ENCODE data around the gene FOXP1.

FOXP1 gene

GRCh38 chr3:71206305-71207165 lies 377.0 kb downstream of the FOXP1 start:
- Histone ChIP-seq H3K9ac (ENCODE audit: low read length) (no peak overlapping the region), H3K36me3 (ENCODE audit: control insufficient read depth, insufficient read depth, low read length, severe bottlenecking) (no peaks in the 10 kb centered on the region), H3K27me3 (replicated peaks; ENCODE audit: control insufficient read depth, insufficient read depth, low read length) (no peaks in the 10 kb centered on the region), H3K4me3 (ENCODE audit: low read length) (no peak overlapping the region), H3K4me1 (ENCODE audit: control insufficient read depth, insufficient read depth, low read length) (peaks cover 21% of the 10 kb centered on the region), H3K9me3 (ENCODE audit: control insufficient read depth, low read length) (no peaks in the 10 kb centered on the region)
- DNase-seq (ENCODE audit: low read depth): no peak

DNA sequence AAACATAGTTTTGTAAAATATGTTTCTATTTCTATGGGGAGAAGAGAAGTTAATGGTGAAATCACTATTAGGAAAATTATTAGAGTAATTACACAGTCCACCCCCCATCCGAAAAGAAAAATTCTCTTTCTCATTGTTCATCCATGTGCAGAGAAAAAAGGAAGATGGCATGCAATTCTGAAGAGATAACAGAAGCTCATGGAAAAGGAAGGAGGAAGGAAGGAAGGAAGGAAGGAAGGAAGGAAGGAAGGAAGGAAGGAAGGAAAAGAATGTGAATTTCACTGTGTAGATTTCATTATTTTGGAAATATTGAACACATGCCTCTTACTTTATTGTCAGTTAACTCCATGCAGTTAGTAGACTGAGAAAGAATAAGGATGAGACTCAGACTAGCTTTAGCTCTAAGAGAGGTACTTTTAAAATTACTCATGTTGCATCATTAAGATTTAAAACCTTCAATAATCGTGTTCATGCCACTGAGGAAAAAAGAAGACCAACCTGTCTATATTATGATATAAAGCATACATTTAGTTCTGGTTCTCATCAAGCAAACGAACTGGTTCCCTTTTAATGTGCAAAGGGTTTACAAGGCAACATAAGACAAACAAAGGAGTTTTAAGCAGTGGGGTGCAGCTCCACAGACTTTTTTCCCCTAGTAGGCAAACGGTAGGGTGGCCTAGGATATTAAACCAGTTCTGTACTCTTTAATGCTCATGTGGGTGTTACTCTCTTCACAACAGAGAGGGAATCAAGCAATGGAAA lies 379.6 kb downstream of the FOXP1 start:
- DNase-seq (ENCODE audit: low read depth): no peak
- Histone ChIP-seq H3K9ac (ENCODE audit: low read length) (no peak overlapping the region), H3K9me3 (ENCODE audit: control insufficient read depth, low read length) (no peaks in the 10 kb centered on the region), H3K36me3 (ENCODE audit: control insufficient read depth, insufficient read depth, low read length, severe bottlenecking) (no peaks in the 10 kb centered on the region), H3K4me1 (ENCODE audit: control insufficient read depth, insufficient read depth, low read length) (peaks cover 3% of the 10 kb centered on the region), H3K4me3 (ENCODE audit: low read length) (no peak overlapping the region), H3K27me3 (replicated peaks; ENCODE audit: control insufficient read depth, insufficient read depth, low read length) (no peaks in the 10 kb centered on the region)

DNA sequence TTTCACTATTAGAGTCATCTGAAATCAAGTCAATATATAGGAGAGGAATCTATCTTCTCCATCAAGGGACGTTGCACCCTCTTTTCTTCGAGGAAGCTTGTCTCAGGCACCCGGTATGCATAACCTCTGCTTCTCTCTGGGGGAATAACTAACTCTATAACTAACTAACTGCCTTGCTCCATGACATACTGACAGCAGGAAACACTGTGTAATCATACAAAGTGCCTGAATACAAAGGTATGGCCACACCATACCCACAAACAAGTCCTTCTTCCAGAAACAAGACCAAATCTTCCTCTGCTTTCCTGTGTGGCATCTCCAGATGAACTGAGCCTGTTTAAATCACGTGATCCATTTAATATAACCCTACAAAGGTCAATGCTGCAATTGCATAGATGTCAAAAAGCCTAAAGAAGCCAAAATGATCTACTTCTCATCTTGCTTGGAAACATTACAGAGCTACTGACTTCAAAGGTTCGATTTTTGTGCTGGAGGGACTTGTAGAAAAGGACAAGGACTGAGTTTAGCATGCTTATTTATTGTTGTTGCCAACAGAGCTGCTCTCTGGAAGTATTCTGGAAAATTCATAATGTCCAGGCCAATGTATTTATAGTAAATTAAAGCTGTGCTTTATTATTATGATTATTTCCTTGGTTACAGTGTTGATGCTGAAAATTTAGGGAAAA lies 380.5 kb downstream of the FOXP1 start:
- peaks cover 3% of the 10 kb centered on the region for H3K4me1 ChIP-seq (ENCODE audit: control insufficient read depth, insufficient read depth, low read length)
- H3K36me3 ChIP-seq (ENCODE audit: control insufficient read depth, insufficient read depth, low read length, severe bottlenecking): no peaks in the 10 kb centered on the region
- H3K4me3 ChIP-seq (ENCODE audit: low read length): no peak overlapping the region
- no peak overlapping the region for H3K9ac ChIP-seq (ENCODE audit: low read length)
- no peak for DNase-seq (ENCODE audit: low read depth)
- no peaks in the 10 kb centered on the region for H3K9me3 ChIP-seq (ENCODE audit: control insufficient read depth, low read length)
- H3K27me3 ChIP-seq (replicated peaks; ENCODE audit: control insufficient read depth, insufficient read depth, low read length): no peaks in the 10 kb centered on the region

- peak; percentile 78 for DNase-seq (ENCODE audit: low read depth)
- peaks cover 3% of the 10 kb centered on the region for H3K4me1 ChIP-seq (ENCODE audit: control insufficient read depth, insufficient read depth, low read length)
These were observed 381.6 kb downstream of the FOXP1 start for GRCh38 chr3:71201939-71202338.

GRCh38 chr3:71197841-71198565 lies 385.5 kb downstream of the FOXP1 start:
- Histone ChIP-seq H3K36me3 (ENCODE audit: control insufficient read depth, insufficient read depth, low read length, severe bottlenecking) (no peaks in the 10 kb centered on the region), H3K4me3 (ENCODE audit: low read length) (no peak overlapping the region), H3K9ac (ENCODE audit: low read length) (no peak overlapping the region), H3K4me1 (ENCODE audit: control insufficient read depth, insufficient read depth, low read length) (peaks cover 3% of the 10 kb centered on the region), H3K27me3 (replicated peaks; ENCODE audit: control insufficient read depth, insufficient read depth, low read length) (no peaks in the 10 kb centered on the region), H3K9me3 (ENCODE audit: control insufficient read depth, low read length) (no peaks in the 10 kb centered on the region)
- no peak for DNase-seq (ENCODE audit: low read depth)

More at GRCh38 chr3:71201939-71202338, 381.6 kb downstream of the FOXP1 start:
- H3K27me3 ChIP-seq (replicated peaks; ENCODE audit: control insufficient read depth, insufficient read depth, low read length): no peaks in the 10 kb centered on the region
- H3K9me3 ChIP-seq (ENCODE audit: control insufficient read depth, low read length): no peaks in the 10 kb centered on the region
- no peaks in the 10 kb centered on the region for H3K36me3 ChIP-seq (ENCODE audit: control insufficient read depth, insufficient read depth, low read length, severe bottlenecking)
- H3K4me3 ChIP-seq (ENCODE audit: low read length): no peak overlapping the region
- no peak overlapping the region for H3K9ac ChIP-seq (ENCODE audit: low read length)

- Histone ChIP-seq H3K4me3 (ENCODE audit: low read length) (no peak overlapping the region), H3K9ac (ENCODE audit: low read length) (no peak overlapping the region), H3K4me1 (ENCODE audit: control insufficient read depth, insufficient read depth, low read length) (no peaks in the 10 kb centered on the region), H3K36me3 (ENCODE audit: control insufficient read depth, insufficient read depth, low read length, severe bottlenecking) (no peaks in the 10 kb centered on the region), H3K9me3 (ENCODE audit: control insufficient read depth, low read length) (no peaks in the 10 kb centered on the region), H3K27me3 (replicated peaks; ENCODE audit: control insufficient read depth, insufficient read depth, low read length) (no peaks in the 10 kb centered on the region)
- DNase-seq (ENCODE audit: low read depth): peak; percentile 82
These were observed 388.0 kb downstream of the FOXP1 start for GRCh38 chr3:71195492-71195891.

- Histone ChIP-seq H3K9me3 (ENCODE audit: control insufficient read depth, low read length) (no peaks in the 10 kb centered on the region), H3K27me3 (replicated peaks; ENCODE audit: control insufficient read depth, insufficient read depth, low read length) (no peaks in the 10 kb centered on the region), H3K4me3 (ENCODE audit: low read length) (no peak overlapping the region), H3K9ac (ENCODE audit: low read length) (no peak overlapping the region), H3K4me1 (ENCODE audit: control insufficient read depth, insufficient read depth, low read length) (no peaks in the 10 kb centered on the region), H3K36me3 (ENCODE audit: control insufficient read depth, insufficient read depth, low read length, severe bottlenecking) (no peaks in the 10 kb centered on the region)
- DNase-seq (ENCODE audit: low read depth): no peak
These were observed 388.7 kb downstream of the FOXP1 start for GRCh38 chr3:71194785-71195184.

DNA sequence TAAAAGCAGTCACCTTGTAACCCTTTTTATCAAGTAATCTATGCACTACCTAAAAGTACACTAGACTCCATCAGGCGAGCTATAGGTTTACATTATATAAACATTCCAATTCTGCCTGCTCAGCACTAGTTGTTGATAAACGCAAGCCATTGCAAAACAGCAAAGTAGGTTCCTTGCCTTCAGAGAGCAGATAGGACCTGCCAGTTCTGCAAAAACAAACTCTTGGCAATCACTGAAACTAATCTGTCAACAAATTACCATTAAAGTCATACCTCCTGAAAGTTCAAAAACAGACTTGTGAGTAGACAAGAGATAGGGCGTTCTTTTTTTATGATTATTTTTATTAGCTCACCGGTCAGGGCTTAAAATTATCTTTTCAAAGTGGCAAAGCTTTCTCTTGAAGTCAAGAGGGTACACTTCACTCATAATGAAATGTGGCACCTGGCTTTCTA lies 392.5 kb downstream of the FOXP1 start:
- DNase-seq (ENCODE audit: low read depth): no peak
- Histone ChIP-seq H3K9ac (ENCODE audit: low read length) (no peak overlapping the region), H3K4me1 (ENCODE audit: control insufficient read depth, insufficient read depth, low read length) (no peaks in the 10 kb centered on the region), H3K9me3 (ENCODE audit: control insufficient read depth, low read length) (no peaks in the 10 kb centered on the region), H3K4me3 (ENCODE audit: low read length) (no peak overlapping the region), H3K36me3 (ENCODE audit: control insufficient read depth, insufficient read depth, low read length, severe bottlenecking) (no peaks in the 10 kb centered on the region), H3K27me3 (replicated peaks; ENCODE audit: control insufficient read depth, insufficient read depth, low read length) (no peaks in the 10 kb centered on the region)

GRCh38 chr3:71189480-71189879 lies 394.0 kb downstream of the FOXP1 start:
- Histone ChIP-seq H3K27me3 (replicated peaks; ENCODE audit: control insufficient read depth, insufficient read depth, low read length) (no peaks in the 10 kb centered on the region), H3K36me3 (ENCODE audit: control insufficient read depth, insufficient read depth, low read length, severe bottlenecking) (no peaks in the 10 kb centered on the region), H3K9me3 (ENCODE audit: control insufficient read depth, low read length) (no peaks in the 10 kb centered on the region), H3K4me1 (ENCODE audit: control insufficient read depth, insufficient read depth, low read length) (no peaks in the 10 kb centered on the region), H3K9ac (ENCODE audit: low read length) (no peak overlapping the region), H3K4me3 (ENCODE audit: low read length) (no peak overlapping the region)
- no peak for DNase-seq (ENCODE audit: low read depth)

GRCh38 chr3:71187715-71188114 lies 395.8 kb downstream of the FOXP1 start:
- Histone ChIP-seq H3K4me1 (ENCODE audit: control insufficient read depth, insufficient read depth, low read length) (no peaks in the 10 kb centered on the region), H3K9ac (ENCODE audit: low read length) (no peak overlapping the region), H3K36me3 (ENCODE audit: control insufficient read depth, insufficient read depth, low read length, severe bottlenecking) (no peaks in the 10 kb centered on the region), H3K27me3 (replicated peaks; ENCODE audit: control insufficient read depth, insufficient read depth, low read length) (no peaks in the 10 kb centered on the region), H3K9me3 (ENCODE audit: control insufficient read depth, low read length) (no peaks in the 10 kb centered on the region), H3K4me3 (ENCODE audit: low read length) (no peak overlapping the region)
- no peak for DNase-seq (ENCODE audit: low read depth)
